ENCODE data around the gene GABBR2. TPM values are rescaled to one million over a fixed set of nuclear protein-coding genes. Genes with fewer than 3 reads are reported as not detected.

The GABBR2 gene
- polyA plus RNA-seq, 1 of the 3 experiments (the other 2 are of a cell fraction), result not detected

DNA sequence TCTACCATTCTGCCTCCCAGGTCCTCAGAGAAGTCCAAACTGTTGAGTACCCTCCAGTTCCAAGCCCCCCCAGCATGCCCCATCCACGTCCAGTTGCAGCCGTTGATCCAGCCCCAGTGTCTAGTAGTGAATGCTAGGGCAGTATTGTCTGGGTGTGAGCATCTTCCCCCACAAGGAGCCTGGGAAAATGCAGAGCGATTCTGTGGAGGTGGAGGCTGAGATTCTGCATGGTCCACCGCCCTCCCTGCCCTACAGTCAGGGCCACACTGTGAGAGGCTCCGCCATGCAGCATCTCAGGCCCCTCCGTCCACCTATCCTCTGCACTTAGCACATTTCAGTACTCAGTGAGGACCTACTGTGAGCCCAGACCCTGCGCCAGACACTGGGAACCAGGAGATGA is 135.9 kb downstream of the GABBR2 start:
- no peak for TF ChIP-seq ELF1 (IDR thresholded peaks at IDR 0.05)
- TF ChIP-seq RFX5 (IDR thresholded peaks at IDR 0.05; ENCODE audit: low read length), result no peak
- TF ChIP-seq, protein P1, sequence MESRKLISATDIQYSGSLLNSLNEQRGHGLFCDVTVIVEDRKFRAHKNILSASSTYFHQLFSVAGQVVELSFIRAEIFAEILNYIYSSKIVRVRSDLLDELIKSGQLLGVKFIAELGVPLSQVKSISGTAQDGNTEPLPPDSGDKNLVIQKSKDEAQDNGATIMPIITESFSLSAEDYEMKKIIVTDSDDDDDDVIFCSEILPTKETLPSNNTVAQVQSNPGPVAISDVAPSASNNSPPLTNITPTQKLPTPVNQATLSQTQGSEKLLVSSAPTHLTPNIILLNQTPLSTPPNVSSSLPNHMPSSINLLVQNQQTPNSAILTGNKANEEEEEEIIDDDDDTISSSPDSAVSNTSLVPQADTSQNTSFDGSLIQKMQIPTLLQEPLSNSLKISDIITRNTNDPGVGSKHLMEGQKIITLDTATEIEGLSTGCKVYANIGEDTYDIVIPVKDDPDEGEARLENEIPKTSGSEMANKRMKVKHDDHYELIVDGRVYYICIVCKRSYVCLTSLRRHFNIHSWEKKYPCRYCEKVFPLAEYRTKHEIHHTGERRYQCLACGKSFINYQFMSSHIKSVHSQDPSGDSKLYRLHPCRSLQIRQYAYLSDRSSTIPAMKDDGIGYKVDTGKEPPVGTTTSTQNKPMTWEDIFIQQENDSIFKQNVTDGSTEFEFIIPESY (IDR thresholded peaks at IDR 0.05; ENCODE audit: borderline replicate concordance, low read depth), result no peak
- no peak for TF ChIP-seq FOXM1 (IDR thresholded peaks at IDR 0.05; ENCODE audit: low read depth)
- no peaks in the 10 kb centered on the region for H3K9me3 ChIP-seq
- H3K36me3 ChIP-seq (replicated peaks in 1 of 2; ENCODE audit: control insufficient read depth in 1 of 2, insufficient read depth in 2 of 2, low read length in 1 of 2), result no peaks in the 10 kb centered on the region
- no peak overlapping the region for H3K9ac ChIP-seq
- no peaks in the 10 kb centered on the region for H4K20me1 ChIP-seq (ENCODE audit: insufficient read depth)
- no peak overlapping the region for H3K4me2 ChIP-seq
- H3K4me1 ChIP-seq (ENCODE audit: control insufficient read depth in 1 of 2, insufficient read depth in 2 of 2, low read depth in 1 of 2, low read length in 1 of 2), result no peaks in the 10 kb centered on the region; a peak in 1 of 4 replicates
- H3K9me2 ChIP-seq, result no peaks in the 10 kb centered on the region
- no peaks in the 10 kb centered on the region; the same call in 1 of the 2 replicates for H3K27me3 ChIP-seq (ENCODE audit: insufficient read depth)
- H3K4me3 ChIP-seq (ENCODE audit: low read depth in 2 of 2, low read length in 1 of 2), result no peak overlapping the region
- H3F3A ChIP-seq (replicated peaks; ENCODE audit: insufficient read depth), result no peaks in the 10 kb centered on the region
- H3K27ac ChIP-seq (ENCODE audit: low read depth in 2 of 2, low read length in 1 of 2), result no peak overlapping the region
- POLR2A ChIA-PET, result no interaction called here
- 18% methylated on average over 6 of the region's 7 CpGs for WGBS (ENCODE audit: low lambda C conversion rate)
- no peak overlapping the region for H2AFZ ChIP-seq (ENCODE audit: low read depth)
- no peak for DNase-seq
- no peaks in the 10 kb centered on the region for H3K79me2 ChIP-seq (ENCODE audit: insufficient read depth)
- CTCF ChIA-PET, result interaction anchor here (1.8 kb wide), 1 partner anchor 202 kb away, joined by 6 read pairs; no protein-coding TSS in a partner anchor

DNA sequence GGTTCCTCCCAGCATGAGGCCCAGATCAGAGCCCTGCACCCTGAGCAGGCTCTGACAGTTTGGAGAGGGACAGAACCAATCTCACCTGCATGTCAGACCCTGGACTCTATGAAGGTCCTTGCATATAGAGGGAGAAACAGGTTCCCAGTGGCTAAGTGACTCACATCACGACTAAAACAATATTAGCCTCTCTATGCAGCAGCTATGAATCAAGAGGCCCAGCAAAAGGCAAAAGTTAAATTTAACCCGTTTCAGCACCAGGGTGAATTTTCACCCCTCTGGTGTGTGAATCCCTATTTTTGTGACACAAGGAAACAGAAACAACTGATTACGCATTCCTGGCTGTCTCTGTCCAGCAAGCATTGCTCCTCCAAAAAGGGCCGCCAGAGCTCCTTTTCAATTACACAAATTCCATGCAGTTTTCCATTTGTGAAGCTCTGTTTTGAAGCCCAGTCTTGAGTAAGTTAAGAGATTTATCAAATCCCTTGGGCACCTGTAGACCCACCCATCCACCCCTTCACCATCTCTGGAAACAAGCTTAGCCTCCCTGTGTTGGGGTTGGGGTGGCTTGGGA is 136.6 kb downstream of the GABBR2 start:
- Histone ChIP-seq H2AFZ (ENCODE audit: low read depth) (no peak overlapping the region), H3K4me2 (no peak overlapping the region), H3K9me2 (no peaks in the 10 kb centered on the region), H3K27ac (ENCODE audit: low read depth in 2 of 2, low read length in 1 of 2) (no peak overlapping the region), H3K4me1 (ENCODE audit: control insufficient read depth in 1 of 2, insufficient read depth in 2 of 2, low read depth in 1 of 2, low read length in 1 of 2) (no peaks in the 10 kb centered on the region; a peak in 1 of 4 replicates), H4K20me1 (ENCODE audit: insufficient read depth) (no peaks in the 10 kb centered on the region), H3K4me3 (ENCODE audit: low read depth in 2 of 2, low read length in 1 of 2) (no peak overlapping the region), H3K27me3 (ENCODE audit: insufficient read depth) (no peaks in the 10 kb centered on the region; the same call in 1 of the 2 replicates), H3K79me2 (ENCODE audit: insufficient read depth) (no peaks in the 10 kb centered on the region), H3K9ac (no peak overlapping the region), H3K36me3 (replicated peaks in 1 of 2; ENCODE audit: control insufficient read depth in 1 of 2, insufficient read depth in 2 of 2, low read length in 1 of 2) (no peaks in the 10 kb centered on the region), H3F3A (replicated peaks; ENCODE audit: insufficient read depth) (no peaks in the 10 kb centered on the region), H3K9me3 (no peaks in the 10 kb centered on the region)
- TF ChIP-seq NFIC (IDR thresholded peaks at IDR 0.05; ENCODE audit: borderline replicate concordance), result no peak
- no peak for TF ChIP-seq GATA2 (CRISPR knock-in tag; IDR thresholded peaks at IDR 0.05)
- TF ChIP-seq, protein P2, sequence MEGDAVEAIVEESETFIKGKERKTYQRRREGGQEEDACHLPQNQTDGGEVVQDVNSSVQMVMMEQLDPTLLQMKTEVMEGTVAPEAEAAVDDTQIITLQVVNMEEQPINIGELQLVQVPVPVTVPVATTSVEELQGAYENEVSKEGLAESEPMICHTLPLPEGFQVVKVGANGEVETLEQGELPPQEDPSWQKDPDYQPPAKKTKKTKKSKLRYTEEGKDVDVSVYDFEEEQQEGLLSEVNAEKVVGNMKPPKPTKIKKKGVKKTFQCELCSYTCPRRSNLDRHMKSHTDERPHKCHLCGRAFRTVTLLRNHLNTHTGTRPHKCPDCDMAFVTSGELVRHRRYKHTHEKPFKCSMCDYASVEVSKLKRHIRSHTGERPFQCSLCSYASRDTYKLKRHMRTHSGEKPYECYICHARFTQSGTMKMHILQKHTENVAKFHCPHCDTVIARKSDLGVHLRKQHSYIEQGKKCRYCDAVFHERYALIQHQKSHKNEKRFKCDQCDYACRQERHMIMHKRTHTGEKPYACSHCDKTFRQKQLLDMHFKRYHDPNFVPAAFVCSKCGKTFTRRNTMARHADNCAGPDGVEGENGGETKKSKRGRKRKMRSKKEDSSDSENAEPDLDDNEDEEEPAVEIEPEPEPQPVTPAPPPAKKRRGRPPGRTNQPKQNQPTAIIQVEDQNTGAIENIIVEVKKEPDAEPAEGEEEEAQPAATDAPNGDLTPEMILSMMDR (IDR thresholded peaks at IDR 0.05), result no peak
- no peak for TF ChIP-seq RAD21 (IDR thresholded peaks at IDR 0.05; ENCODE audit: low read length)
- TF ChIP-seq, protein P3, sequence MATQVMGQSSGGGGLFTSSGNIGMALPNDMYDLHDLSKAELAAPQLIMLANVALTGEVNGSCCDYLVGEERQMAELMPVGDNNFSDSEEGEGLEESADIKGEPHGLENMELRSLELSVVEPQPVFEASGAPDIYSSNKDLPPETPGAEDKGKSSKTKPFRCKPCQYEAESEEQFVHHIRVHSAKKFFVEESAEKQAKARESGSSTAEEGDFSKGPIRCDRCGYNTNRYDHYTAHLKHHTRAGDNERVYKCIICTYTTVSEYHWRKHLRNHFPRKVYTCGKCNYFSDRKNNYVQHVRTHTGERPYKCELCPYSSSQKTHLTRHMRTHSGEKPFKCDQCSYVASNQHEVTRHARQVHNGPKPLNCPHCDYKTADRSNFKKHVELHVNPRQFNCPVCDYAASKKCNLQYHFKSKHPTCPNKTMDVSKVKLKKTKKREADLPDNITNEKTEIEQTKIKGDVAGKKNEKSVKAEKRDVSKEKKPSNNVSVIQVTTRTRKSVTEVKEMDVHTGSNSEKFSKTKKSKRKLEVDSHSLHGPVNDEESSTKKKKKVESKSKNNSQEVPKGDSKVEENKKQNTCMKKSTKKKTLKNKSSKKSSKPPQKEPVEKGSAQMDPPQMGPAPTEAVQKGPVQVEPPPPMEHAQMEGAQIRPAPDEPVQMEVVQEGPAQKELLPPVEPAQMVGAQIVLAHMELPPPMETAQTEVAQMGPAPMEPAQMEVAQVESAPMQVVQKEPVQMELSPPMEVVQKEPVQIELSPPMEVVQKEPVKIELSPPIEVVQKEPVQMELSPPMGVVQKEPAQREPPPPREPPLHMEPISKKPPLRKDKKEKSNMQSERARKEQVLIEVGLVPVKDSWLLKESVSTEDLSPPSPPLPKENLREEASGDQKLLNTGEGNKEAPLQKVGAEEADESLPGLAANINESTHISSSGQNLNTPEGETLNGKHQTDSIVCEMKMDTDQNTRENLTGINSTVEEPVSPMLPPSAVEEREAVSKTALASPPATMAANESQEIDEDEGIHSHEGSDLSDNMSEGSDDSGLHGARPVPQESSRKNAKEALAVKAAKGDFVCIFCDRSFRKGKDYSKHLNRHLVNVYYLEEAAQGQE (IDR thresholded peaks at IDR 0.05; ENCODE audit: low read depth, low read length), result no peak
- no peak for TF ChIP-seq YY1 (IDR thresholded peaks at IDR 0.05; ENCODE audit: low read depth)
- TF ChIP-seq RXRA (IDR thresholded peaks at IDR 0.05; ENCODE audit: borderline replicate concordance, low read depth), result no peak
- TF ChIP-seq, protein P4, sequence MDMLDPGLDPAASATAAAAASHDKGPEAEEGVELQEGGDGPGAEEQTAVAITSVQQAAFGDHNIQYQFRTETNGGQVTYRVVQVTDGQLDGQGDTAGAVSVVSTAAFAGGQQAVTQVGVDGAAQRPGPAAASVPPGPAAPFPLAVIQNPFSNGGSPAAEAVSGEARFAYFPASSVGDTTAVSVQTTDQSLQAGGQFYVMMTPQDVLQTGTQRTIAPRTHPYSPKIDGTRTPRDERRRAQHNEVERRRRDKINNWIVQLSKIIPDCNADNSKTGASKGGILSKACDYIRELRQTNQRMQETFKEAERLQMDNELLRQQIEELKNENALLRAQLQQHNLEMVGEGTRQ (IDR thresholded peaks at IDR 0.05; ENCODE audit: borderline replicate concordance, low read depth, low read length), result no peak
- no peak for TF ChIP-seq SMC3 (IDR thresholded peaks at IDR 0.05; ENCODE audit: low read depth, low read length)
- TF ChIP-seq, protein P1 (IDR thresholded peaks at IDR 0.05; ENCODE audit: borderline replicate concordance, low read depth), result no peak
- ChIA-PET POLR2A (no interaction called here), CTCF (no interaction called here)
- 42% methylated on average over 4 of the region's 4 CpGs for WGBS (ENCODE audit: low lambda C conversion rate)
- no peak for DNase-seq
